ENCODE measurements around the gene CIAO3.

DNA sequence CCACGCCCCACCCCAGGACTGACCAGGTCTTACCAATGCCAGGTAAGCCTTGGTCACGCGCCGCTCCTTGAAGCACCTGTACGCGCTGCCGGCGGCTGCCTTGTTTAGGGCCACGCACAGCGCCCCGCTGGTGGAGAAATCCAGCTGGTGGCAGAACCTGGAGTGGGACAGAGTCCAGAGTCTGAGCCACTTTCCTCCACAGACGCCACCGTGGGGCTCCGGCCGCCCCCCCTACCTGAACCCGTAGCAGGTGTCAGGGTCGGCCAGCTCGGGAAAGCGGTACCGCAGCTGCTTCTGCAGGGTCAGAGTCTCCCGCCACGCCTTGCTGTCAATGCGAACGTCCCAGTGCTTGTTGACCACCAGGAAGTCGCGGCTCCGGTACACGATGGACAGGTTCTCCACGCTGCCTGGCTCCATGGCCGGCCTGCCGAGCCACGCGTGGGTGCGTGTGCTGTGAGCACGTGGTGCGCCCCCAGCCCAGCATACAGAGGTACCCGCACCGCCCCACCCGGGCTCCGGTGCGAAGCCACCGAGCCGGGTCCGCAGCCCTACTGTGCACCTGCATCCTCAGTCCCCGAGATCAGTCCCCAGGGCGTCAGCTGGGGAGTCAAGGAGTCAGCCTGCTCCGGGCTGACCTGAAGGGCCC lies 46.6 kb upstream of the CIAO3 start:
- TF ChIP-seq GATA2 (IDR thresholded peaks at IDR 0.05; ENCODE audit: low read depth, low read length), result no peak
- no peak for TF ChIP-seq GATA3 (IDR thresholded peaks at IDR 0.05; ENCODE audit: low read depth, low read length)
